Neural cell (in vitro differentiated cells): ENCODE measurements around the gene PAWR. TPM values are rescaled to one million over a fixed set of nuclear protein-coding genes. Genes with fewer than 3 reads are reported as not detected.

ENCODE experiments used
- H2AFZ ChIP-seq: fragments of 200-600, 300-800 bp; sonication (generic), shearing (Covaris generic); 2 replicates; pipeline ENCODE4 v1.6.0; 2014; ENCODE audit warnings: low read depth, mild to moderate bottlenecking, antibody characterized with exemption, low read length, moderate library complexity
- H3F3A ChIP-seq: fragments of 200-600 bp; shearing (Covaris generic); 2 replicates; pipeline ENCODE4 v1.6.1; 2016; ENCODE audit warnings: mild to moderate bottlenecking, moderate library complexity, mixed read lengths, antibody characterized with exemption, low read length; ENCODE audit not compliant: insufficient read depth, poor library complexity, severe bottlenecking
- H3K27ac ChIP-seq: fragments of 200-600, 300-800 bp; sonication (generic), shearing (Covaris generic); 2 replicates; pipeline ENCODE4 v1.5.1; 2014; ENCODE audit warnings: mild to moderate bottlenecking, low read length, moderate library complexity
- H3K27me3 ChIP-seq: fragments of 300-800, 200-600 bp; sonication (generic), shearing (Covaris generic); 2 replicates; pipeline ENCODE4 v1.6.0; 2014; ENCODE audit warnings: mild to moderate bottlenecking, low read depth, low read length, moderate library complexity; ENCODE audit not compliant: insufficient read depth
- H3K36me3 ChIP-seq: fragments of 300-800, 200-600 bp; sonication (generic), shearing (Covaris generic); 2 replicates; pipeline ENCODE4 v1.5.1; 2014; ENCODE audit warnings: mild to moderate bottlenecking, antibody characterized with exemption, low read length, moderate library complexity; ENCODE audit not compliant: insufficient read depth
- H3K4me2 ChIP-seq: fragments of 300-800, 200-600 bp; sonication (generic), shearing (Covaris generic); 2 replicates; pipeline ENCODE4 v1.6.0; 2014; ENCODE audit warnings: mild to moderate bottlenecking, low read length
- H3K4me3 ChIP-seq: fragments of 300-800, 200-600 bp; sonication (generic), shearing (Covaris generic); 2 replicates; pipeline ENCODE4 v1.5.1; 2014; ENCODE audit warnings: mild to moderate bottlenecking, low read length, moderate library complexity
- H3K79me2 ChIP-seq: fragments of 200-600 bp; shearing (Covaris generic); replicated peaks from 2 replicates; pipeline ENCODE4 v1.6.0; 2014; ENCODE audit warnings: mild to moderate bottlenecking, low read length, moderate library complexity; ENCODE audit not compliant: insufficient read depth
- H3K9ac ChIP-seq: fragments of 300-800, 200-600 bp; sonication (generic), shearing (Covaris generic); 2 replicates; pipeline ENCODE4 v1.6.1; 2016; ENCODE audit warnings: mild to moderate bottlenecking, low read length, mixed read lengths
- H3K9me2 ChIP-seq: fragments of 200-600 bp; shearing (Covaris generic); 2 replicates; pipeline ENCODE4 v1.6.1; 2016; ENCODE audit warnings: mild to moderate bottlenecking, low read length, mixed read lengths; ENCODE audit not compliant: insufficient read depth
- H3K9me3 ChIP-seq: fragments of 200-600, 300-800 bp; sonication (generic), shearing (Covaris generic); 2 replicates; pipeline ENCODE4 v1.6.1; 2016; ENCODE audit warnings: mild to moderate bottlenecking, mixed run types, low read length, moderate library complexity, mixed read lengths
- H4K20me1 ChIP-seq: fragments of 200-600 bp; shearing (Covaris generic); 2 replicates; pipeline ENCODE4 v1.6.1; 2016; ENCODE audit warnings: mild to moderate bottlenecking, mixed run types; ENCODE audit not compliant: insufficient read depth
- EP300 ChIP-seq: fragments of 450-650 bp; conservative IDR thresholded peaks from 2 replicates; pipeline ENCODE4 v1.6.1; 2014; ENCODE audit warnings: antibody characterized with exemption, mild to moderate bottlenecking, moderate library complexity; ENCODE audit not compliant: poor library complexity, severe bottlenecking
- EZH2 ChIP-seq: fragments of 200-600, 300-800 bp; shearing (Covaris generic), sonication (generic); IDR thresholded peaks from 2 replicates; pipeline ENCODE4 v1.6.1; 2014; ENCODE audit warnings: antibody characterized with exemption, low read length, borderline replicate concordance, mild to moderate bottlenecking; ENCODE audit not compliant: insufficient read depth, poor library complexity, severe bottlenecking
- MXI1 ChIP-seq: fragments of 450-650 bp; conservative IDR thresholded peaks from 2 replicates; pipeline ENCODE4 v1.6.1; 2014; ENCODE audit warnings: antibody characterized with exemption, mild to moderate bottlenecking; ENCODE audit not compliant: poor library complexity, severe bottlenecking
- POLR2AphosphoS5 ChIP-seq: IDR thresholded peaks from 2 replicates; pipeline ENCODE4 v1.6.1; 2012
- RAD21 ChIP-seq: fragments of 450-650 bp; conservative IDR thresholded peaks from 2 replicates; pipeline ENCODE4 v1.6.1; 2014; ENCODE audit warnings: antibody characterized with exemption, mild to moderate bottlenecking, moderate library complexity
- SMC3 ChIP-seq: fragments of 450-650 bp; conservative IDR thresholded peaks from 2 replicates; pipeline ENCODE4 v1.6.1; 2014; ENCODE audit warnings: antibody characterized with exemption, mild to moderate bottlenecking, moderate library complexity; ENCODE audit not compliant: poor library complexity
- TAF1 ChIP-seq: IDR thresholded peaks from 2 replicates; pipeline ENCODE4 v1.6.1; 2012; ENCODE audit warnings: low read depth
- polyA plus RNA-seq: library from polyadenylated mRNA; depleted of rRNA; stranded (reverse); fragments of >200 nt; gene quantifications from 2 replicates; pipeline ENCODE4 v1.2.3, GENCODE V29; 2014
- TF ChIP-seq, protein P1 (sequence below): fragments of 450-650 bp; IDR thresholded peaks from 2 replicates; pipeline ENCODE4 v1.5.1; 2014; ENCODE audit warnings: antibody characterized with exemption, mild to moderate bottlenecking, moderate library complexity; ENCODE audit not compliant: poor library complexity, severe bottlenecking
- TF ChIP-seq, protein P2 (sequence below): IDR thresholded peaks from 2 replicates; pipeline ENCODE4 v1.6.1; 2012; ENCODE audit warnings: borderline replicate concordance

Gene PAWR
- polyA plus RNA-seq, 1 donor from 2014 or later = 13.4 TPM

DNA sequence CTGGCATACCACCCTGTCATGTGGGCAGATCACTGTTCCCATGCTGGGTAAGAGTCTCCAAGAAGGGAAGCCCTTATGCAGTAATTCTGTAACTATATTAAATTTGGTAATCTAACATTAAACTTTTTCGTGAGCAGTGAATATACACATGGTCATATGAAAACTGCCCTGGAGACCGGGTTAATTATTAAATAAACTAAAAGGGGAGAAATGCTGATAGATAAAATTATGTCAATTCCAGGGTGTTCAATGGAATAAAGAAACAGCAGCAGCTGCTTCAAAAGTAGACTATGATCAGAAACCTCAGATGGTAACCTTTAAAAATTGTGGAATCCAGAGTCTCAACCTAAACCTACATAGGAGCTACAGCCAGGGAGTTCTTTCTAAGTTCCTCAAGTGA is 100.0 kb downstream of the PAWR start:
- H2AFZ ChIP-seq = no peak overlapping the region
- no peak overlapping the region for H3K4me2 ChIP-seq
- H3K9me2 ChIP-seq = no peaks in the 10 kb centered on the region
- no peaks in the 10 kb centered on the region for H3F3A ChIP-seq
- H3K27ac ChIP-seq = no peak overlapping the region
- no peaks in the 10 kb centered on the region for H4K20me1 ChIP-seq
- H3K27me3 ChIP-seq = no peaks in the 10 kb centered on the region
- H3K36me3 ChIP-seq = no peaks in the 10 kb centered on the region
- no peak overlapping the region for H3K4me3 ChIP-seq
- no peaks in the 10 kb centered on the region for H3K9me3 ChIP-seq
- TF ChIP-seq POLR2AphosphoS5 (no peak), MXI1 (no peak), SMC3 (no peak), RAD21 (no peak), EP300 (no peak)
- TF ChIP-seq, protein P1, sequence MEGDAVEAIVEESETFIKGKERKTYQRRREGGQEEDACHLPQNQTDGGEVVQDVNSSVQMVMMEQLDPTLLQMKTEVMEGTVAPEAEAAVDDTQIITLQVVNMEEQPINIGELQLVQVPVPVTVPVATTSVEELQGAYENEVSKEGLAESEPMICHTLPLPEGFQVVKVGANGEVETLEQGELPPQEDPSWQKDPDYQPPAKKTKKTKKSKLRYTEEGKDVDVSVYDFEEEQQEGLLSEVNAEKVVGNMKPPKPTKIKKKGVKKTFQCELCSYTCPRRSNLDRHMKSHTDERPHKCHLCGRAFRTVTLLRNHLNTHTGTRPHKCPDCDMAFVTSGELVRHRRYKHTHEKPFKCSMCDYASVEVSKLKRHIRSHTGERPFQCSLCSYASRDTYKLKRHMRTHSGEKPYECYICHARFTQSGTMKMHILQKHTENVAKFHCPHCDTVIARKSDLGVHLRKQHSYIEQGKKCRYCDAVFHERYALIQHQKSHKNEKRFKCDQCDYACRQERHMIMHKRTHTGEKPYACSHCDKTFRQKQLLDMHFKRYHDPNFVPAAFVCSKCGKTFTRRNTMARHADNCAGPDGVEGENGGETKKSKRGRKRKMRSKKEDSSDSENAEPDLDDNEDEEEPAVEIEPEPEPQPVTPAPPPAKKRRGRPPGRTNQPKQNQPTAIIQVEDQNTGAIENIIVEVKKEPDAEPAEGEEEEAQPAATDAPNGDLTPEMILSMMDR = no peak
- no peak overlapping the region for H3K9ac ChIP-seq
- no peaks in the 10 kb centered on the region for H3K79me2 ChIP-seq

DNA sequence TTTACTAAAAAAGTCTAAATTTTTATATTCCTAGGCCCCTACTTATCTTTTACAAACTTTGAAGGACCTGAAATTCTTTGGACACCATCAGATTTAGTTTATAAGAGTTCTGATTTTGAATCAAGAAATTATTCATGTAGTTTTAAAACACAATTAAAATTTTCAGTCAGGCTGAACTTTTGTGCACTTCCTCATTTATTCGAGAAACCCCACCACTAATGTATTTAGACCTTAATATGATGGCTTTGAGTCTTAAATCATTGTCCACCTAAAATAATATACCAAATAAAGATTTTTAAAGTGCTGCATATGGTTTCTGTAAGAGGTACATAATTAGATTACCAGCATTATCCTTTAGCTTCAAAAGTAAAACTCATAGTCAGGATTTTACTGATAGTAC is 103.4 kb downstream of the PAWR start:
- Histone ChIP-seq H3K4me3 (no peak overlapping the region), H3K9me2 (no peaks in the 10 kb centered on the region), H3K4me2 (no peak overlapping the region), H3F3A (no peaks in the 10 kb centered on the region), H2AFZ (no peak overlapping the region), H3K36me3 (no peaks in the 10 kb centered on the region), H3K9me3 (no peaks in the 10 kb centered on the region), H3K79me2 (no peaks in the 10 kb centered on the region), H4K20me1 (no peaks in the 10 kb centered on the region), H3K9ac (no peak overlapping the region), H3K27ac (no peak overlapping the region), H3K27me3 (no peaks in the 10 kb centered on the region)
- TF ChIP-seq POLR2AphosphoS5 (no peak), SMC3 (no peak), TAF1 (no peak), EP300 (no peak), EZH2 (no peak), MXI1 (no peak), RAD21 (no peak)
- TF ChIP-seq, protein P1 = no peak
- TF ChIP-seq, protein P2, sequence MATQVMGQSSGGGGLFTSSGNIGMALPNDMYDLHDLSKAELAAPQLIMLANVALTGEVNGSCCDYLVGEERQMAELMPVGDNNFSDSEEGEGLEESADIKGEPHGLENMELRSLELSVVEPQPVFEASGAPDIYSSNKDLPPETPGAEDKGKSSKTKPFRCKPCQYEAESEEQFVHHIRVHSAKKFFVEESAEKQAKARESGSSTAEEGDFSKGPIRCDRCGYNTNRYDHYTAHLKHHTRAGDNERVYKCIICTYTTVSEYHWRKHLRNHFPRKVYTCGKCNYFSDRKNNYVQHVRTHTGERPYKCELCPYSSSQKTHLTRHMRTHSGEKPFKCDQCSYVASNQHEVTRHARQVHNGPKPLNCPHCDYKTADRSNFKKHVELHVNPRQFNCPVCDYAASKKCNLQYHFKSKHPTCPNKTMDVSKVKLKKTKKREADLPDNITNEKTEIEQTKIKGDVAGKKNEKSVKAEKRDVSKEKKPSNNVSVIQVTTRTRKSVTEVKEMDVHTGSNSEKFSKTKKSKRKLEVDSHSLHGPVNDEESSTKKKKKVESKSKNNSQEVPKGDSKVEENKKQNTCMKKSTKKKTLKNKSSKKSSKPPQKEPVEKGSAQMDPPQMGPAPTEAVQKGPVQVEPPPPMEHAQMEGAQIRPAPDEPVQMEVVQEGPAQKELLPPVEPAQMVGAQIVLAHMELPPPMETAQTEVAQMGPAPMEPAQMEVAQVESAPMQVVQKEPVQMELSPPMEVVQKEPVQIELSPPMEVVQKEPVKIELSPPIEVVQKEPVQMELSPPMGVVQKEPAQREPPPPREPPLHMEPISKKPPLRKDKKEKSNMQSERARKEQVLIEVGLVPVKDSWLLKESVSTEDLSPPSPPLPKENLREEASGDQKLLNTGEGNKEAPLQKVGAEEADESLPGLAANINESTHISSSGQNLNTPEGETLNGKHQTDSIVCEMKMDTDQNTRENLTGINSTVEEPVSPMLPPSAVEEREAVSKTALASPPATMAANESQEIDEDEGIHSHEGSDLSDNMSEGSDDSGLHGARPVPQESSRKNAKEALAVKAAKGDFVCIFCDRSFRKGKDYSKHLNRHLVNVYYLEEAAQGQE = no peak
